GM18502 (cell line): ENCODE results near the gene AP1AR.

Experiments used
- ATAC-seq: cut with Tn5 transposase; IDR thresholded peaks from one replicate; pipeline ENCODE4 v1.9.1; 2021; ENCODE audit warnings: mild to moderate bottlenecking; ENCODE audit not compliant: unreplicated experiment, poor library complexity

The AP1AR gene

DNA sequence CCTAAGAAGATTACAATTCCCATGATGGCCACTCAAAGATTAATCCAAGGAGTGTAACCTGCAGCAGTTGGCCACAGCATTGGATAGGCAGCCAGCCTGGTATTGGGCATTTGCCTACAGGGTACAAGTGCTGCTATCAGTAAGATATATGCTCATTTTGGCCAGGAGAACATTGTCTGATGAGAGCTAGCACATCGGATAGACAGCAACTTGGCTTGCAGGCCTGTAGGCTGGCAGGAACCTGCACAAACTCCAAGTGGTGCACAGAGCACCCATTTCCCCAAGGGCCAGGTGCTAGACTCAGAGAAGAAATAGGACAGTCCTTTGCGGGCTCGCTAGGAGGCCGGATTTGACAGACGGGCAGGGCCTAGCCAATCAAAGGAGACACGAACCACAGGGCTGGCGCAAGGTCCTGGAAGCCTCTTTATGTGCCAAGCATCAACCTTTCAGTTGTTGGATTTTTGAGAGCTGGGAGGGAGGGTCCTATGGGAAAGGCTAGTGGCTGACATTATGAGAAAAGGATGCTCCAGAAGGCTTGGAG lies 11.7 kb upstream of the AP1AR start:
- ATAC-seq: no peak

DNA sequence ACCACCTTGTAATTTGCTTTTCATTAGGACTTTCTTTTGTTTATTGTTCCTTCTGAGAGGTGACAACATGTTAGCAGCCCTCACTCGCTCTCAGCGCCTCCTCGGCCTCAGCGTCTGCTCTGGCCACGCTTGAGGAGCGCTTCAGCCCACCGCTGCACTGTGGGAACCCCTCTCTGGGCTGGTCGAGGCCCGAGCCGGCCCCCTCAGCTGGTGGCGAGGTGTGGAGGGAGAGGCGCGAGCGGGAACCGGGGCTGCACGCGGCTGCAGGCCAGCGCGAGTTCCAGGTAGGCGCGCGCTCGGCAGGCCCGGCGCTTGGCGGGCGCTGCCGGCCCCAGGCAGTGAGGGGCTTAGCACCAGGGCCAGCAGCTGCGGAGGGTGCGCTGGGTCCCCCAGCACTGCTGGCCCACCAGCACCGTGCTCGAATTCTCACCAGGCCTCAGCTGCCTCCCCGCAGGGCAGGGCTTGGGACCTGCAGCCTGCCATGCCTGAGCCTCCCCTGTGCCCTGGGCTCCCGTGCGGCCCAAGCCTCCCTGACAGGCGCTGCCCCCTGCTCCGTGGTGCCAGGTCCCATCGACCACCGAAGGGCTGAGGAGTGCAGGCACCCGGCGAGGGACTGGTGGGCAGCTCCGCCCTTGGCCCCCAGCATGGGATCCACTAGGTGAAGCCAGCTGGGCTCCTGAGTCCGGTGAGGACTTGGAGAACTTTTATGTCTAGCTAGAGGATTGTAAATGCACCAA lies 9.2 kb upstream of the AP1AR start:
- no peak for ATAC-seq

DNA sequence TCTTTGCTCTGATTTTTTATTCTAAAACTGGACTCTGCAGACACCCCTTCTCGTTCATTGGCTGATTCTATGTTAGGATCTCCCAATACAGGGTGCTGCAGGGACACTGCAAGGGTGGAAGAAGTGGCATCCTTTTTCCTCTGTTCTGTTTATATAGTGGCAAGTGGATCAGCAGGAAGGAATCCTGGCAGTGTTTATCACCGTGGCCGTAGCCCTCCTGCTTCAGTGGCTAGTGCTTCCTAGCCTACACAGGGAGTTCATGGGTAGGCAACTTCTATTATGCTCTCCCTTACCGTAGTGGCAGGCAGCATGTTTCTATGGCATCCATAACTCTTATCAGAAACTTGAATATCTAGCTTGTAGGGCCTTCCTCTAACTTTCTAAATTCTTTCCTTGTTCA lies 6.4 kb upstream of the AP1AR start:
- ATAC-seq: no peak

DNA sequence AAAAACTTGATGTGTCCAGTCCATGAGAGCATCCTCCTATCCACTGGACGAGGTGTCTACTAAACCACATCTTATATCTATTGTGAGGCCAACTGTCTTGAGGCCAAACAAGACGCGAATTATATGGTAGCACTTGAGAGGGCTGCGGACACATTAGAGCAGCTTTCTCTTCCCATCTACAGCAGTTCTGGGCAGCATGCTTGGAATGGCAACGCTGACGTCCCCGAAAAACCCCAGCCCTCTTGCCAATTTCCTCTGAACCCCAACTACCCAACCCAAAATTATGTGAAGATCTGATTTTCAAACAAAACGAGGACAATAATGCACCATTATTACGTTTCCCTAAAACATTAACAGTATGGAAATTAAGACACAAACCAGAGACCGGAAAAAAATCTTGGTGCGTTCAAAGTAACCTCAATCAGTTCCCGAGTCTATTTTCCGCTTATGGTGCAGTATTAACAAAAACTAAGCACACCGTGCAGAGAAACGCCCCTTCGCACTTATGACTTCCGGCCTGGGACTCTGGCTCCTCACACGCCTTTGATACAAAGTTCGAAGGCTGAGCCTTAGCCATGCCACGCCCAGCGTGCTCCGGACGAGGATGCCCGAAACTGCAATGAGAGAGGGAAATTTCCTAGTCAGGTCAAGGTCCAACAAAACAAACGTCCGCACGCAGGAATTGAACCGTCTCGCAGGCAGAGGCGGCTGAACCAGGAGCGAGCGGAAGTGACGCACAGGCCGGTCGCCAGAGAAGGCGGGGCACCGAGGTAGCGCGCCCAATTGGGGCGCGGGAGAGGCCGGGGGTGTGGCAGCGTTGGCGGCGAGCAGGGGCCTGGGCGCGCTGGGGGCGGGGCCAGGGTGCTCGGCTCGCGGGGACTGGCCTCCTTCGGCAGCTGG lies 458 bp upstream of the AP1AR start:
- ATAC-seq: peak; percentile 83

DNA sequence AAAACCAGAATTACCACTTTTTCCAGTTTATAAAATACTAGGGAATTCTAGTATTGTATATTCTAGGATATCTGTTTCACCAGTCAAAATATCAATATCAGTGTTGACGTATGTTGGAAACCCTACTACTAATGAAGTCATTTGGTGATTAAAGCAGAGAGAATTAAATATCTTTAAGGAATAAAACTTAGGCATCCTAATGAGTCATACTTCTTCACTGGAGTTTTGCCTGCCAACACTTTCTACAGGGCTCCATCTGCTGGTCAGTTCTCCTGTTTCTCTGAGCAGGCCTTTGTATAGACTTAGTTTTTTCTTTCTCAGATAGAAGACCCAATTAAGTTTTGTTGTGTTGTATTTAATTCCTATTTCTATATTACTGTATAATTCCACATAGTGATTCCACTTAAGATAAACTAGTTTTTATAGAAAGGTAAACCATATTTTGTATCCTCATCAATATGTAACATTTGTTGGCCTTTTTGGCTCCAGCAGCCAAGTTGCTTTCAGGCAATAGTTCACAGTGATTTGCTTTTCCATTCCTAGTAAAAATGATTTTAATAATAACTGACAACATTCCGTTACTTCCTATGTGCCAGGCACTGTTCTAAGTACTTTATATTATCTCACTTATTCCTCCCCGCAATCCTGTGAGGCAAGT lies 3.5 kb downstream of the AP1AR start:
- ATAC-seq: no peak

DNA sequence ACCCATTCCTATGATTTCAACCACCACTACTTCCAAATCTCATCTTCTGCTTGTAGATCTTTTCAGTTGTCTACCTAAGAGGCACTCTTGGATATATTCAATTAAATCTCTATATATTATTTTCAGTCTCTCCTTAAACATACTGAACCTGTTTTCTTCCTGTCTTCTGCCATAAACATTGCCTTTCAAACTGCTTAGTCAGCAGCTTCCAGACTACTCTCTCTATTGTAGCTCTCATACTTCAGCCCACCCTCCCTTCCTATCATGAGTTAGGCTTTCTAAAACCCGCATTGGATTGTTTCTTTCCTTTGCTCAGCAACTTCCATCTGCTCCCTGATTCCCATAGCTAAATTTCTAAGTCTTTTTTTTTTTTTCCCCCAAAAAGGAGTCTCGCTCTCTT lies 4.5 kb downstream of the AP1AR start:
- ATAC-seq: no peak

DNA sequence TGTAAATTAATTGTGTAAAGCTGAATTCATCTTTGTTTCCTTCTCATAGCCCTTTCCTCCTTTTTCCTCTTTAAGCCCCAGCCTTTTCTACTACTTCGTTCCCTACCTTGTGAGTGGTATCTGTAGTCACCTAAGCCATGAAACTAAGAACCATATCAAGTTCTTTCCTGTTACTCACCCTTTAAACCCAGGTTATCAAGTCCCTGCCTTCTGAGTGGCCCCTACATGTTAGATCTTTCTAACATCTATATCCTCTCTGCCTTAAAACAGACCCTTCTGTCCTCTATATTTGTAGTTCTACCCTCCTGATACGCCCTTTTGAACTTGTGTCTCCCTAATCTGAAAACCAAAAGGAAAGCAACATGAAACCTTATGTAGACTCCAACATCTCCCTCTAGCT lies 7.2 kb downstream of the AP1AR start:
- no peak for ATAC-seq

DNA sequence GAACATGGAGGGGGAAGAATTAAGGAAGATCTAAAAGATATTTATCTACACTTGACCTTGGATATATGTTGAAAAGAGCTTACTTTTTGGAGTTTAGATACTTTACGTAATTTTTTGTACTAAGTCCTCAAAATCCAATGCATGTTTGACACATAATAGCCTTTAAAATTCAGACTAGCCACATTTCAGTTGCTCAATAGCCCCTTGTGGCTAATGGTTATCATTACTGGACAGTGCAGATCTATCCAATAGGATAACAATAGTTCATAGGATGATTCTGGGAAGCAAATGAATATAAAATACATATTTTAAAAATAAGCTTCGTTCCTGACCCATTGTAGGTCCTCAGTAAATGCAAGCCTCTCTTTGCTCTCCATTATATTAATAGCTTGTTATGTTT lies 13.8 kb downstream of the AP1AR start:
- no peak for ATAC-seq

DNA sequence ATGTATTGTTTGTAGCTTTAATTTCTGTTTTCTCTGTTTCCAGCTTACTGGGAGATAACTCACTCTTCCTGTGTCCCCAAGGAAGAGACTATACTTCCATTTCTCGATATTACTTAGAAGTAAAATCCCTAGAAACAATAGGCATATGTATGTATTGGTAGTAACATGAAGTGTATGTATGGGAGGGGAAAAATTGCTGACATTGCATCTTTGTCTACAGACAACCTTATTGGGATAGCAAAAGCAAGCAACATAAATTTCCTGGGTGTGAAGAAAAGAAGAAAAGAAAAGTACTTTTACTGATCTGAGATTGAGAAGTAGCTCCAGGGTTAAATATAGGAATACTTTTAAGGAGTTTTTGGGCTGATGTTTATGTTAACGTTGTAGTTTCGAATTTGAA lies 15.4 kb downstream of the AP1AR start:
- no peak for ATAC-seq

DNA sequence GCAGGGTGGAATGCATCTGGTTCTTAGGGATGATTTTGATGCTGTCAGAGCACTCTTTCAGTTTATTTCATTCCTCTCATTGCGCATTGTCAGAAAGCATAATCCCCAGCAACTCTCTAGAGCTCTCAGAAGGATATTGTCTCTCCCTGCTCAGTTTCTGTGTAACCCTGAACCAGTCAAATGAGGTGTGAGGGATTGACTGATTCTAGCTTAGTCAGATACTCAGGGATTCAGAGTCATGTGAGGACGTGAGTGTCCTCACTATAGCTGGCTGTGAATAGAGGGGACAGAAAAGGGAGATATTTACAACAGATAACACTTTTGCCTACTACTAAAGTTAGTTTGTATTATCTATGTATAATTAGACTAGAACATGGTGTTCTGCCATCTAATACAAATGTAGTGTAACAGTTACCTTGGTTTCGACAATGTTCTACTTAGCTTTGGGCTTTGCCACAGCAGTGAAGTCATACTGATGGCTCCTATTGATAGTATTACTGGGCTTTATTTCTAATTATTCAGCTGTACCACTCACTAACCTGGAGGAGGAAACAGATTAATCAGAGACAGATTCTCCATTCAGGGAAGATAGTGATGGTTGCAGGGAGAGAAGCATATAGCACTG lies 19.5 kb downstream of the AP1AR start:
- no peak for ATAC-seq

DNA sequence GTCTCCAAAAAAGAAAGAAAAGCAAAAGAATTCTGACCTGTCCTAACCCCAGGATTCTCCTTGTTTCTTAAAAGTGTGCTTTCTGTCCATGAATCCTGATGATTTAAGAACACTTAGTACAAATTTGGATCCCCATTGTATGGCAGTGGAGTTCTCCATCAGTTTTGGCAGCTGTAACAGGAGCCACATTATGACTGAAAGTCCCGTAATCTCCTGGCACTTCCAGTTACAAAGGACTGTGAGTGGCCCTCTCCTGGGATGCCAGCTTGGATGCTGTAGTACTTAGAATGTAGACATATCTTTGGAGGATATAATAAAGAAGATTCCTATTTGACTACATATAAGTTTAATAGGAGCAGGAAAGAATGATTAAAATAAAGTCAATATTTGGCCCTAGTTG lies 20.6 kb downstream of the AP1AR start:
- ATAC-seq: no peak

DNA sequence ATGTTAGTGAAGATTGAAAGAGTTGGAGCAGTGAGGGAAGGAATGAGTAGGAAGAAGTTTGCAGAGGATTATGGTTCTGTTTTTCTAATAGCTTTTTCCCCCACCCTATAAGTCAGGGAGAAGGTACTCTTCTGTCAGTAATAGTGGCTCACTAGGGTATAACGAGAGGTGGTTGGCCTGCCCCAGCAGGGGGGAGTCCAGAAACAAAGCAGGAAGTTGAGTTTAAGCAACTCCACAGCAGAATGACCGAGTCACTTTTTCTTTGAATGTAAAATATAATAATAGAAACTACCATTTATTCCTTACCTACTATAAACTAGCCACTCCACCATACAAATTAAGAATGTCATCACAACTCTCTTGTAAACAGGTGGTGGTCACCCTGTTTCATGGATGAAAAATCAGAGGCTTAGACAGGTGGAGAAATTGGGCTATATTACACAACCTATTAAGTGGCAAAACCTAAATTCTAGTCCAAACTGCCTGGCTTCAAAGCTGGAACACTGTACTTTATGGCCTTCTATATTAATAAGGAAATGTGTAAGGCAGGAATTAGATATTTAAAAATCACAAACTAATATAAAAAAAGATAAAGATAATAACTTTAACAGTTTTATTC lies 21.9 kb downstream of the AP1AR start:
- ATAC-seq: peak; percentile 88

DNA sequence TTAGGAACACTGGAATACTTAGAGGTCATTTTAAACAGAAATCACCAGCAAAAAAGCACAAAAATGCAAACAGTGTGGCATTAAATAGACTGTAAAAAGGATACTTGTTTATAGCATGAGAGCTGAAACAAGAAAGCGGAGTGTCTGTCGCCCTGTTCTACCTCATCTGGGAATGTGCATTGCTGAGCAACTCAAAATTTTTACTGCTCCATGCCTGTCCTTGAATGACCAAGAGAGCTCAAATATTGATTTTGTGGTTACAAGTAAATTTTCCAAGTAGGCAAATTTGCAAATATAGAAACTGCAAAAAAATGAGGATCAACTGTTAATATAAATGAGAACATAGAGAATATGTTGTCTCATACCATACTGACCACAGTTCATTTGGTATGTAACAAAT lies 25.5 kb downstream of the AP1AR start:
- no peak for ATAC-seq

DNA sequence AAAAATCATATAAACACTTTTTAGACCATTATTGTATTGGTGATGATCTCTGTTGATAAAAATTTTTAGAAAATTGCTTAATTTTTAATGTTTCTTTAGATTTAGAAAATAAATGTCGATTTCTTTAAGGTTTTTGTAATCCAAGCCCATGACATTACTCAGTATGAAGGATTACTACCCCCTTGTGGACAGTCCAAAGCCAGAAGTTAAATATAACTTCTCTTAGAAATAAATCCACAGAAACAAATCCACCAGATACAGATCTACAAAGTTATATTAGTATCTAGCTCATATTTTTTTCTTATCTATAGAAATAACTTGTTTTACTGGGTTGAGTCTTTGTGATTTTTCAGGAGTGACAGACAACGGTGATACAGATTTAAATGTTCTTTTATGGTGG lies 35.2 kb downstream of the AP1AR start:
- ATAC-seq: no peak

DNA sequence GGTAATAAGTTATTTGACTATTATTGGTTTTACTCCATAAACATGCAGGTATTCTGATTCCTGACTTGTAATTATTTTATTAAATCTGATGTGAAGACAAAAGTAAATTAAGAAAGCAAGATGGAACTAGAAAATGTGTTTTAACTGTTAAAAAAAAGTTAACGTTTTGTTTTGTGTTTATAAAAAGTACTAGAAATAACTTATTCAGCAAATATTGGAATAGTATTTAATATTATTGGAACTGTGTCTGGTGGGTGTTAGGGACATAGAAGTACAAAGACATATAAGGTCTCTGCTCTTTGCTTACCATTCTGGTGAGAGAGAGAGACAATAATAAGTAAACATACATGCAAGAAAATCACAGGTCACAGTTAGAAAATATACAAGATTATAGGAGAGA lies 38.5 kb downstream of the AP1AR start:
- ATAC-seq: no peak

DNA sequence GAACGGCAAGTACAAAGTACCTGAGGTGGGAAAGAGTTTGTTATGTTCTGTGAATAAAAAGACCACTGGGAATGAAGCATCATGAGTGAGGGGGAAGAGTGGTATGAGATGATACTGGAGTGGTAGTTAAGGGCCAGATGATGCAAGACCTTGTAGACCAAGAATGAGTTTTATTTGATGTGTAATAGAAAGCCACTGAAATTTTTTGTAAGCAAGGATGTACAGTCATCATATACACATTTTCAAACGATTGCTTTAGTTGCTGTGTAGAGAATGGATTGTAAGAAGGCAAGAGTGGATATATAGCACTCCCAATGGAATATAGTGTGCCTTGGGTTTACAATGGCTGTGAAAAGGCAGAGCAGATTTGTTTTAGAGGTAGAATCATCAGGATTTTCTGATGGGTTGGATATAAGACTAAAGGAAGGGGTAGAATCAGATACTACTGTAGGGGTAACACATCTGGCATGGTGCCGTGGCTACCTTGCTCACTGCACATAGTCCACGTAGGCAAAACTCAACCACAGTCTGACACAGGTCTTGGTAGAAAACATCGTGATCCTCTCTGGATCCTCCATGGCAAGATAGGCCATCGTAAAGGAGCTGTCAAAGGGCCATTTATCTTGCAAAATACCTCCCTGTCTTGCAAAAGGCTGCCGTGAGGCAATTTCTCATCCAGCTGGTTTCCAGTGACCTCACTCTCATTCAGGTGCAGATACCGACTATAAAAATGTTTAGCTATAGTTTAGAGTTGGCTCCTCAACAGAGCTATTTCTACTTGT lies 39.2 kb downstream of the AP1AR start:
- ATAC-seq: no peak

DNA sequence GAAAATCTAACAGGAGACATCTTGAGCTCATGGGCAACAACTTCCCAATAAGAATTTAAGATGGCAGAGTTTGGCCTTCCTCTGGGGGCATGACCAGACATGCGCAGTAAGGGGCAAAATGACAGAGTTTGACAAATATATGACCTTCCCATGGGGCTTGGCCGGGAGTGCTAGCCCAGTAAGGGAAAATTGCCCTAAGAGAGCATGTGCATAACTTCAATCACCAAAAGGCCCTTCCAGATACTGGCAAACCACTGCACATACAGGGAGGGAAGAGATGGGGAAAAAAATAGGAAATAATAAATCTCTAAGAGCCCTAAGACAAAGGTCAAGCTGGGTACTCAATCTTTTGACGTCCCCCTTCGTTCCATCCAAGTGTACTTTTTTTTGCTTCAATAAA lies 40.7 kb downstream of the AP1AR start:
- ATAC-seq: no peak

DNA sequence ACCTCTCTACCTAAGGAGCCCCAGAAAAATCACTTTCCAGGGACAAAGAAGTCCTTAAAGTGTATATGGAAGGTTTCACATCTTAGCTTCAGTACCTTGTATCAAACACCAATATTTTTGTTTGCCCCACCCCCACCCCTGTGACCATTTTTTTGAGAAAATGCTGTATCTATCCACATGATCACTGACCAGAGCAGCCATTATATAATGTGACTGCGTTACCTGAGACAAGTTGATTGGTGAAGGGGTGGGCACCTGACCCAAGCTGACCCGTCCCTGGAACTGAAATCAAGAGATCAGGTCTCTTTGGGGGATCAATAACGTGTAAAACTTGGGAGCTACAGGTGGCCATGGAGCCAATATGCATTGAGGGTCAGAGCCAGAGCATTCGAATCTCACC lies 43.4 kb downstream of the AP1AR start:
- no peak for ATAC-seq

DNA sequence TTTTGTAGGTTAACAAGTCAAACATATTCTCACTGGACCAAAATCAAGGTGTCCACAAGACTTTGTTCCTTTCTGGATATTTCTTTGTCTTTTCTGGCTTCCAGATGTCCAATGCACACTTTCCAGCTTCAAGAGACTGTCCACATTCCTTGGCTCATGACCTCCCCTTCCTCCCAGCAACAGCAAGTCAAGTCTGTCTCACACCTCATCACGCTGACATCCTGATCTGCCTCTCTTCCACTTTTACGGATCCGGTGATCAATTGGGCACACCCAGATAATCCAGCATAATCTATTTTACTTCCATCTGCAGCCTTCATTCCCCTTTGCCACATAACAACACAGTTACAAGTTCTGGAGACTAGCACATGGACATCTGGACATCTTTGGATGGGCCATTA lies 44.5 kb downstream of the AP1AR start:
- no peak for ATAC-seq
